Measurements from ENCODE around the gene CAPG.

GRCh38 chr2:85457043-85457442 lies 46.9 kb upstream of the CAPG start:
- TF ChIP-seq CTCF (IDR thresholded peaks at IDR 0.05) (no peak), POLR2AphosphoS5 (IDR thresholded peaks at IDR 0.05) (no peak), POLR2A (IDR thresholded peaks at IDR 0.05) (no peak)

Measured in transverse colon (tissue), 4 donors.